VCaP (cell line): ENCODE results near the gene NINL.

Experiments
- H3K27ac ChIP-seq: fragments of 450-650 bp; 2 replicates; pipeline ENCODE4 v1.5.1; 2017
- TF ChIP-seq, protein P1 (sequence below): fragments of 450-650 bp; conservative IDR thresholded peaks from 2 replicates; pipeline ENCODE4 v1.5.1; 2017; ENCODE audit warnings: mild to moderate bottlenecking, moderate library complexity

NINL gene

GRCh38 chr20:25623225-25623735 is 37.9 kb upstream of the NINL start:
- H3K27ac ChIP-seq, result peak overlapping the region; percentile 98
- TF ChIP-seq, protein P1, sequence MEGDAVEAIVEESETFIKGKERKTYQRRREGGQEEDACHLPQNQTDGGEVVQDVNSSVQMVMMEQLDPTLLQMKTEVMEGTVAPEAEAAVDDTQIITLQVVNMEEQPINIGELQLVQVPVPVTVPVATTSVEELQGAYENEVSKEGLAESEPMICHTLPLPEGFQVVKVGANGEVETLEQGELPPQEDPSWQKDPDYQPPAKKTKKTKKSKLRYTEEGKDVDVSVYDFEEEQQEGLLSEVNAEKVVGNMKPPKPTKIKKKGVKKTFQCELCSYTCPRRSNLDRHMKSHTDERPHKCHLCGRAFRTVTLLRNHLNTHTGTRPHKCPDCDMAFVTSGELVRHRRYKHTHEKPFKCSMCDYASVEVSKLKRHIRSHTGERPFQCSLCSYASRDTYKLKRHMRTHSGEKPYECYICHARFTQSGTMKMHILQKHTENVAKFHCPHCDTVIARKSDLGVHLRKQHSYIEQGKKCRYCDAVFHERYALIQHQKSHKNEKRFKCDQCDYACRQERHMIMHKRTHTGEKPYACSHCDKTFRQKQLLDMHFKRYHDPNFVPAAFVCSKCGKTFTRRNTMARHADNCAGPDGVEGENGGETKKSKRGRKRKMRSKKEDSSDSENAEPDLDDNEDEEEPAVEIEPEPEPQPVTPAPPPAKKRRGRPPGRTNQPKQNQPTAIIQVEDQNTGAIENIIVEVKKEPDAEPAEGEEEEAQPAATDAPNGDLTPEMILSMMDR, result no peak

DNA sequence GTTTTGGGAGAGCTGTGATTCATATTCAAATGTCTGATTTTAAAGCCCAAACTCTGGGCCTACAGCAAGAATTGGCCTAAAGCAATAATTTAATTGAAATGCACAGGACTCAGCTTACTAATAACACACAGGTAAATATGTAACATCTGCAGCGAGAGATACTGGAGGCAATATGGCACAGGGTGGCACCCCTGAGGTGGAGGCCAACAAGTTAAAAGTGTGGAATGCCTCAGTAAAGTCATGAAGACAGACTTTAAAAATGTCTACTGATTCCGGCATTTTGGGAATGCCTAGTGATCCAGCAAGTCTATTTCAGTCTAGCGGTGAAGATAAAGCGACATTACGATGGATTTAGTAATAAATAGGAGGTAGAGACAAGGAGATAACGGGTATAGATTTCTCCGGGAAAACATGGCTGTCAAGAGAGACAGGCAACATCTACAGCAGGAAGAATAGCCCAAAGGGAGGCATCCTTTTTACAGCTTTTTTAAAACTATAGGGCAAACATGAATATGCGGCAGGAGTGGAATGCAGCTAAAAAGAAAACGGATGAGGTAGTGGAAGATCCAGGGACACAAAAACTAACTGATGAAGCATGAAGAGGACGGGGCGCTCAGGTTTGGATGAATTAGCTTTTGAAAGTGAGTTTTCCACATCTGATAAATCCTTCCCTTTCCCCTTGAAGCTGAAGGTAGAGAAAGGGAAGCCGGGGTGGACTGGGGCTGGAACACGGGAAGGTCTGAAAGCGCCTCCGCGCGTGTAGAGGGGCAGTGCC is 37.3 kb upstream of the NINL start:
- TF ChIP-seq, protein P1, result no peak
- H3K27ac ChIP-seq, result peak overlapping the region; percentile 98

- TF ChIP-seq, protein P1, result no peak
- no peak overlapping the region for H3K27ac ChIP-seq
Measured at GRCh38 chr20:25622049-25622448, 36.7 kb upstream of the NINL start.

DNA sequence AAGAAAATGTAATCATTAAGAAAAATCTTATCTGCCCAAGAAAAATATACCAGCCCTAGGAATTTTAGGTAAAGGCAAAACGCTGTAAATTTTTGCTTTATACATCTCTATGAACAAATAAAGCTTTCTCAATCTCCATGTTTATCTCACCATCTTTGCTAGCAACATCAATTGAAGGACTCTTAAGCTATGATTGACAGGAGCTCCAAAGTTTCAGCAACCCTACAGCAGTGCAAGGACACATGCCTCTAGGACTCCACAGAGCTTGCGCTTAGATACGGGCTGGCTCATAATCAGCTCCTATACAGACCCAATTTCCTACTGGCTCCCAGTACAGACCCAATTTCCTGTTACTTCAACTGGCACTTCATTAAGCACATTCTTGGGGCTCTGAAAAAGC is 34.2 kb upstream of the NINL start:
- no peak overlapping the region for H3K27ac ChIP-seq
- TF ChIP-seq, protein P1, result no peak

DNA sequence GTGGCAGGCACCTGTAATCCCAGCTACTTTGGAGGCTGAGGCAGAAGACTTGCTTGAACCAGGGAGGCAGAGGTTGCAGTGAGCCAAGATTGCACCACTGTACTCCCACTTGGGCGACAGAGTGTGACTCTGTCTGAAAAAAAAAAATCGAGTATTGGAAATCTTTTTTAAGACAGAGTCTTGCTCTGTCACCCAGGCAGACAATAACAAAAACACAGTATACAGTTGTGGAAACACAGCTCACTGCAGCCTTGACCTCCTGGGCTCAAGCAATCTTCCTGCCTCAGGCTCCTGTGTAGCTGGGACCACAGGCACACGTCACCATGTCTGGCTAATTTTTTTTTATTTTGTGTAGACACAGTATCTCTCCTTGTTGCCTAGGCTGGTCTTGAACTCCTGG is 23.4 kb upstream of the NINL start:
- H3K27ac ChIP-seq, result no peak overlapping the region
- TF ChIP-seq, protein P1, result no peak

GRCh38 chr20:25606094-25606695 is 20.9 kb upstream of the NINL start:
- no peak overlapping the region for H3K27ac ChIP-seq

GRCh38 chr20:25605148-25605547 is 19.8 kb upstream of the NINL start:
- TF ChIP-seq, protein P1, result no peak
- H3K27ac ChIP-seq, result no peak overlapping the region

More at GRCh38 chr20:25606094-25606695, 20.9 kb upstream of the NINL start:
- TF ChIP-seq, protein P1, result no peak
